D721Med (cell line): ENCODE measurements around the gene FOXP1.

Experiments used
- DNase-seq: peaks from one replicate; pipeline ENCODE4 v3.0.0; 2011; ENCODE audit warnings: low spot score; ENCODE audit not compliant: insufficient read length
- FAIRE-seq: peaks from 2 replicates; lab custom pipeline; 2011; peaks lifted over from hg19 to GRCh38; lab: Jason Lieb, UNC
- TF ChIP-seq, protein P1 (sequence below): IDR thresholded peaks from 2 replicates; pipeline ENCODE4 v1.5.1; 2012; ENCODE audit warnings: mild to moderate bottlenecking, control low read depth; ENCODE audit not compliant: insufficient read depth; ENCODE audit errors: missing control alignments

Gene FOXP1

DNA sequence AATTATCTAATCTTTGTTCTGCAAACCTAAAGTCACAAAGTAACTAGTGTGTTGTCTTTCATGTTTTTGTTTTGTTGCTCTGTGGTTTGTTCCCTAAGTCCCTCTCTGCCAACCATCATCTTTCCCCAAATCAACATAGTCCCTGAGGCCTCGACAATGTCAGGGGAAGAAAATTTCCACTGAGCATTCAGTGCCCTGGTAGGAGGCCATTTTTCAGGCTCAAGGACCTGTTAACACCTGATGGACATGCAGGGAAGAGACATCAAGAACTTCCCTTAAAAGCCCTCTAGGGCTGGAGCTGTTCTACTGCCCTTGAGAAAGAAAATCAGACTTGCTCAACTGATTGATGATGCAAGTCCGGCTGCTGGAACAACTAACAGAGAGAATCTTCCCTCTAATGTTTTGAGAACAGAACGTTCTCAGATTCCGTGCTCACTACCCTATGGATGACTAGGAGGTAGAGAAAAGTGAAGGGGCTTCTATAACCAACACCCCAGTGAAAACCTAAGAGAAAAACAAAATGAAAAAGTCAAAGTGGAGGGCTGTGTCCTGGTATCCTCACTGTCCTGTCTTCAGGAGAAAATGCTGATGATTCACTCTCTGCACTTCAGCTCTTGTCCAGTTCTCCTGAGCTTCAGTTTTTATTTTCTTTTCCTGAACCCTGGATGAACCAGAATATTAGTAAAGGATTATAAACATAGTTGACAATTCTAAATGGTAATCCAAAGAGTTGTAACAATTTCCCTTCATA is 373.1 kb downstream of the FOXP1 start:
- no peak for FAIRE-seq
- DNase-seq = no peak
- TF ChIP-seq, protein P1, sequence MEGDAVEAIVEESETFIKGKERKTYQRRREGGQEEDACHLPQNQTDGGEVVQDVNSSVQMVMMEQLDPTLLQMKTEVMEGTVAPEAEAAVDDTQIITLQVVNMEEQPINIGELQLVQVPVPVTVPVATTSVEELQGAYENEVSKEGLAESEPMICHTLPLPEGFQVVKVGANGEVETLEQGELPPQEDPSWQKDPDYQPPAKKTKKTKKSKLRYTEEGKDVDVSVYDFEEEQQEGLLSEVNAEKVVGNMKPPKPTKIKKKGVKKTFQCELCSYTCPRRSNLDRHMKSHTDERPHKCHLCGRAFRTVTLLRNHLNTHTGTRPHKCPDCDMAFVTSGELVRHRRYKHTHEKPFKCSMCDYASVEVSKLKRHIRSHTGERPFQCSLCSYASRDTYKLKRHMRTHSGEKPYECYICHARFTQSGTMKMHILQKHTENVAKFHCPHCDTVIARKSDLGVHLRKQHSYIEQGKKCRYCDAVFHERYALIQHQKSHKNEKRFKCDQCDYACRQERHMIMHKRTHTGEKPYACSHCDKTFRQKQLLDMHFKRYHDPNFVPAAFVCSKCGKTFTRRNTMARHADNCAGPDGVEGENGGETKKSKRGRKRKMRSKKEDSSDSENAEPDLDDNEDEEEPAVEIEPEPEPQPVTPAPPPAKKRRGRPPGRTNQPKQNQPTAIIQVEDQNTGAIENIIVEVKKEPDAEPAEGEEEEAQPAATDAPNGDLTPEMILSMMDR = no peak

DNA sequence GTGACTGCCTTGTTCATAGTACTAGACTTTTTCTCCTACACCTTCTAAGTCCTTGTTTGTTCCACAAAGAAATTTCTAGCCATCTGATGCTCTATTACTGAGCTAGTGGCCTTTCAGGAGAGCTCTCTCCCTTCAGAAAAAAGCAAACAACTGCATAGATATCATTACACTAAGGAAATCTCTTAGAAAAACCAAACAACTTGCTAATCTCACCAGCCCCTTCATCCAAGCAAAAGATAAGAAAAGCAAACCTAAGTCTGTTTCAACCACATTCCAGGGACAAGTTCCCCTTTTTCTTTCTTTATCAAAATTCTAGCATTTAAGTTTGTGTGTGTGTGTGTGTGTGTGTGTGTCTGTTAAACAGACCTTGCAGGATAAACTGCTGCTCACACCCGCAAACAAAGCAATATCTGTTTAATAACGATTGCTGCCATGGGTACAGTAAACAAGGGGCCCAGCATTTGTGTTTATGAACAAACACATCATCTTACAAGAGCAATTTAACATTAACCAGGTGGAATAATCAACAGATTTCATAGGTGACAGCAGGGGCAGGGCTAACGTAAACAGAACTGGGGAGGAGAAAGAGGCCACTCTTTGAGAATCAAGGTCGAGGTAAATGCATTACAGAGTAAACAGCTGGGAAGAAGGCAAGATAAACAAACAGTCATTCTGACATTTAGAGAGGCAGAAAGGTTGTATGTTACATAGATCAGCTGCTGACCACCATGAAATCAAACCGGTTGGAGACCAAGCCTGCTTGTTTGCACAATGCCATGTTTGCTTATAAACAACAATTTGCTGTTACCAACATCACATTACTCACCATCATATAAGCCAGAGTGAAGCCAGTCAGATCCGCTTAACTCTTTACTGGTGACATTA is 375.1 kb downstream of the FOXP1 start:
- no peak for FAIRE-seq
- TF ChIP-seq, protein P1 = no peak
- no peak for DNase-seq

DNA sequence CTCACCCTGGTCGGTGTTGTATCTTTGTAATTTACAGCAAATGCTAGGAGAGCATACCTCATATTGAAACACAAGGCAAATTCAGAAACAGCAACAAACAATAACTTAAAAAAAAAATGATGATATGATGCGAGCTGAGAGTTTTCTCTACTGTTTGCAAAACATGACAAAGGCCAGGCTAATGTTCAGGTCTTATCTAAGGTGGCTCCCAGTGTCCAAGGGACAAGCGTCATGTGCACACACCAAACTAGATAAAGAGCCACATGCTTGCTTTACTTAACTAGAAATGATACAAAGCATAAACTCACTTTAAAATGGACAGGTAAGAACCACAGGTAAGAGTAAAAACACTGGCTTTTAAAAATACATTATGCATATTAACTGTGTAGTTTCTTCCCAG is 375.9 kb downstream of the FOXP1 start:
- FAIRE-seq = no peak
- TF ChIP-seq, protein P1 = no peak
- no peak for DNase-seq

DNA sequence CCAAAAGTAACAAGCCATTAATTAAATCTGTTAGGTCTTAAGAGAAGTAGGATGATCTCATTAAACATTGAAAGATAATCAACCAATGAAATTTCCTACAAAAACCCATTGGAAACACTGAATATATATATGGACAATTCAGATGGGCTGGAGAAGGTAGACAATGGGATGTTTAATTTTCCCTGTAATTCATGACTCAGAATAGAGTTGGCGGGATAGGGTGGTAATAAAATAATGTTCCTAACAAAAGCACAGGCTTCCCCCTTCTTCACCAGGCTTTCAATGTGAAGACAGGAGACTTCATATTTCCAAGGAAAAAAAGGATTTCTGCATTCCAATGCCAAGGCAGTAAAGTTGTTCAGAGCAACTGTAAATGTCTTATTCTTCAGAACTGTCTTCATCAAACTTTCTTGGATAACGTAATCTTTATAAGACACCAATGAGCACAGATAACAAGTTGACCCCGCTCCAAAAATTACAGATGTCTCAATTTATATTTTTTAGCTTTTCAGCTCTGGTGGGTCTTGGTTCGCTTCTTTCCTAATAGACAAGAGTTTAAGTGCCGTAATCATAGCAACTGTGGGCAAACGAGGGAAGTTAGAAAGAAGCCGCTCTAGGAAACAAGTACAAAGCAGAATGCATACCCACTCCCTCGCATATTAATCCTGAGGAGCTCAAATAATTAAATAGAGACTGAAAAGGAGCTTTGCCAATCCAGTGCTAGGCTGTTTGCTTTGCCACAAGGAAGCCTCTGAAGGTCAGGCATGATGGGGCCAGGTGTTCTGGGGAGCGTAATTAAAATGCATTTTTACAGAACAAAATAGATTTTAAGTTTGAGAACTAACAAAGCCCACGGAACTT is 377.0 kb downstream of the FOXP1 start:
- DNase-seq (no peak), FAIRE-seq (no peak)
- TF ChIP-seq, protein P1 = no peak

DNA sequence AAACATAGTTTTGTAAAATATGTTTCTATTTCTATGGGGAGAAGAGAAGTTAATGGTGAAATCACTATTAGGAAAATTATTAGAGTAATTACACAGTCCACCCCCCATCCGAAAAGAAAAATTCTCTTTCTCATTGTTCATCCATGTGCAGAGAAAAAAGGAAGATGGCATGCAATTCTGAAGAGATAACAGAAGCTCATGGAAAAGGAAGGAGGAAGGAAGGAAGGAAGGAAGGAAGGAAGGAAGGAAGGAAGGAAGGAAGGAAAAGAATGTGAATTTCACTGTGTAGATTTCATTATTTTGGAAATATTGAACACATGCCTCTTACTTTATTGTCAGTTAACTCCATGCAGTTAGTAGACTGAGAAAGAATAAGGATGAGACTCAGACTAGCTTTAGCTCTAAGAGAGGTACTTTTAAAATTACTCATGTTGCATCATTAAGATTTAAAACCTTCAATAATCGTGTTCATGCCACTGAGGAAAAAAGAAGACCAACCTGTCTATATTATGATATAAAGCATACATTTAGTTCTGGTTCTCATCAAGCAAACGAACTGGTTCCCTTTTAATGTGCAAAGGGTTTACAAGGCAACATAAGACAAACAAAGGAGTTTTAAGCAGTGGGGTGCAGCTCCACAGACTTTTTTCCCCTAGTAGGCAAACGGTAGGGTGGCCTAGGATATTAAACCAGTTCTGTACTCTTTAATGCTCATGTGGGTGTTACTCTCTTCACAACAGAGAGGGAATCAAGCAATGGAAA is 379.6 kb downstream of the FOXP1 start:
- DNase-seq = no peak
- TF ChIP-seq, protein P1 = no peak
- no peak for FAIRE-seq

DNA sequence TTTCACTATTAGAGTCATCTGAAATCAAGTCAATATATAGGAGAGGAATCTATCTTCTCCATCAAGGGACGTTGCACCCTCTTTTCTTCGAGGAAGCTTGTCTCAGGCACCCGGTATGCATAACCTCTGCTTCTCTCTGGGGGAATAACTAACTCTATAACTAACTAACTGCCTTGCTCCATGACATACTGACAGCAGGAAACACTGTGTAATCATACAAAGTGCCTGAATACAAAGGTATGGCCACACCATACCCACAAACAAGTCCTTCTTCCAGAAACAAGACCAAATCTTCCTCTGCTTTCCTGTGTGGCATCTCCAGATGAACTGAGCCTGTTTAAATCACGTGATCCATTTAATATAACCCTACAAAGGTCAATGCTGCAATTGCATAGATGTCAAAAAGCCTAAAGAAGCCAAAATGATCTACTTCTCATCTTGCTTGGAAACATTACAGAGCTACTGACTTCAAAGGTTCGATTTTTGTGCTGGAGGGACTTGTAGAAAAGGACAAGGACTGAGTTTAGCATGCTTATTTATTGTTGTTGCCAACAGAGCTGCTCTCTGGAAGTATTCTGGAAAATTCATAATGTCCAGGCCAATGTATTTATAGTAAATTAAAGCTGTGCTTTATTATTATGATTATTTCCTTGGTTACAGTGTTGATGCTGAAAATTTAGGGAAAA is 380.5 kb downstream of the FOXP1 start:
- TF ChIP-seq, protein P1 = no peak
- FAIRE-seq = no peak
- DNase-seq = no peak
